ENCODE measurements around the gene GNAQ. TPM values are rescaled to one million over a fixed set of nuclear protein-coding genes. Genes with fewer than 3 reads are reported as not detected.
"Not testable (repeated sequence)": the region's sequence is repeated elsewhere in the genome, so short reads cannot be mapped to it uniquely, and the experiment has no call there.

The GNAQ gene
- total RNA-seq, 6 experiments from 2014 or later = 41.6 to 45.8 (median 44.3) TPM

- H3K4me1 Mint-ChIP-seq (ENCODE audit: low read depth) = no peaks in the 10 kb centered on the region
- peaks cover 10% of the 10 kb centered on the region for H3K9me3 Mint-ChIP-seq
- peaks cover 16% of the 10 kb centered on the region; the same call in 1 of the 2 replicates for H3K27me3 Mint-ChIP-seq (ENCODE audit: insufficient read depth)
- no peaks in the 10 kb centered on the region for H3K36me3 Mint-ChIP-seq (ENCODE audit: low read depth)
- DNase-seq = no peak
- no peak for TF ChIP-seq CTCF (IDR thresholded peaks at IDR 0.05)
- H3K27ac Mint-ChIP-seq = no peak overlapping the region
- H3K4me3 Mint-ChIP-seq = no peak overlapping the region
These were observed 32.5 kb upstream of the GNAQ start for GRCh38 chr9:78064075-78064474.

- Mint-ChIP-seq H3K27ac (no peak overlapping the region), H3K27me3 (ENCODE audit: insufficient read depth) (peaks cover 18% of the 10 kb centered on the region; the same call in 1 of the 2 replicates), H3K4me1 (ENCODE audit: low read depth) (no peaks in the 10 kb centered on the region), H3K4me3 (no peak overlapping the region), H3K36me3 (ENCODE audit: low read depth) (no peaks in the 10 kb centered on the region), H3K9me3 (peaks cover 16% of the 10 kb centered on the region)
- TF ChIP-seq CTCF (IDR thresholded peaks at IDR 0.05) = no peak
- no peak for DNase-seq
These were observed 31.1 kb upstream of the GNAQ start for GRCh38 chr9:78062710-78063109.

GRCh38 chr9:78054218-78054617 lies 22.6 kb upstream of the GNAQ start:
- peaks cover 28% of the 10 kb centered on the region for H3K27me3 Mint-ChIP-seq (ENCODE audit: insufficient read depth)
- not testable (repeated sequence) for H3K4me3 Mint-ChIP-seq; H3K36me3 Mint-ChIP-seq (ENCODE audit: low read depth)

GRCh38 chr9:78053627-78054026 lies 22.0 kb upstream of the GNAQ start:
- Mint-ChIP-seq H3K27ac (no peak overlapping the region), H3K9me3 (peaks cover 2% of the 10 kb centered on the region; the same call in 1 of the 2 replicates), H3K36me3 (ENCODE audit: low read depth) (no peaks in the 10 kb centered on the region), H3K27me3 (ENCODE audit: insufficient read depth) (peaks cover 31% of the 10 kb centered on the region), H3K4me3 (no peak overlapping the region), H3K4me1 (ENCODE audit: low read depth) (no peaks in the 10 kb centered on the region)
- TF ChIP-seq CTCF (IDR thresholded peaks at IDR 0.05) = no peak
- no peak for DNase-seq

More at GRCh38 chr9:78054218-78054617, 22.6 kb upstream of the GNAQ start:
- H3K4me1 Mint-ChIP-seq (ENCODE audit: low read depth); DNase-seq; H3K9me3 Mint-ChIP-seq; H3K27ac Mint-ChIP-seq: not testable (repeated sequence)

- DNase-seq = no peak
- Mint-ChIP-seq H3K4me1 (ENCODE audit: low read depth) (no peaks in the 10 kb centered on the region), H3K9me3 (no peaks in the 10 kb centered on the region), H3K27ac (no peak overlapping the region), H3K4me3 (no peak overlapping the region), H3K27me3 (ENCODE audit: insufficient read depth) (peaks cover 17% of the 10 kb centered on the region), H3K36me3 (ENCODE audit: low read depth) (no peaks in the 10 kb centered on the region)
- no peak for TF ChIP-seq CTCF (IDR thresholded peaks at IDR 0.05)
These were observed 18.8 kb upstream of the GNAQ start for GRCh38 chr9:78050421-78050820.

GRCh38 chr9:78049484-78049883 lies 17.9 kb upstream of the GNAQ start:
- Mint-ChIP-seq H3K9me3 (no peaks in the 10 kb centered on the region), H3K27me3 (ENCODE audit: insufficient read depth) (peaks cover 15% of the 10 kb centered on the region), H3K27ac (no peak overlapping the region), H3K4me1 (ENCODE audit: low read depth) (no peaks in the 10 kb centered on the region), H3K36me3 (ENCODE audit: low read depth) (no peaks in the 10 kb centered on the region), H3K4me3 (no peak overlapping the region)
- DNase-seq = no peak
- no peak for TF ChIP-seq CTCF (IDR thresholded peaks at IDR 0.05)

Data from HFFc6 (cell line).